Stimulated activated naive CD8-positive, alpha-beta T cell treated with anti-CD3 and anti-CD28 coated beads, Interleukin-15, Interleukin-2, amounts not matched to agents 100 ng/mL and 50 ng/mL, for 24 hours (primary cell): ENCODE data around the gene EDN3.

Source experiments
- H3K27ac Mint-ChIP-seq: one replicate; pipeline ENCODE4 v1.8.0; 2021; ENCODE audit warnings: mild to moderate bottlenecking, mixed read lengths
- H3K27me3 Mint-ChIP-seq: one replicate; pipeline ENCODE4 v1.8.0; 2021; ENCODE audit warnings: mixed read lengths
- H3K36me3 Mint-ChIP-seq: one replicate; pipeline ENCODE4 v1.8.0; 2021; ENCODE audit warnings: low read depth, mixed read lengths
- H3K4me1 Mint-ChIP-seq: one replicate; pipeline ENCODE4 v1.8.0; 2021; ENCODE audit warnings: low read depth, mixed read lengths
- H3K4me3 Mint-ChIP-seq: one replicate; pipeline ENCODE4 v1.8.0; 2021; ENCODE audit warnings: mild to moderate bottlenecking, mixed read lengths
- H3K9me3 Mint-ChIP-seq: one replicate; pipeline ENCODE4 v1.8.0; 2021; ENCODE audit warnings: mixed read lengths

The EDN3 gene

GRCh38 chr20:59291740-59292383 lies 8.5 kb upstream of the EDN3 start:
- Mint-ChIP-seq H3K36me3 (no peaks in the 10 kb centered on the region), H3K9me3 (no peaks in the 10 kb centered on the region), H3K4me3 (no peak overlapping the region), H3K4me1 (no peaks in the 10 kb centered on the region), H3K27ac (no peak overlapping the region), H3K27me3 (peaks cover 9% of the 10 kb centered on the region)

- no peaks in the 10 kb centered on the region for H3K36me3 Mint-ChIP-seq
- no peaks in the 10 kb centered on the region for H3K9me3 Mint-ChIP-seq
- H3K27me3 Mint-ChIP-seq, result peaks cover 34% of the 10 kb centered on the region
- no peak overlapping the region for H3K4me3 Mint-ChIP-seq
- no peak overlapping the region for H3K27ac Mint-ChIP-seq
- no peaks in the 10 kb centered on the region for H3K4me1 Mint-ChIP-seq
These were observed 4.9 kb upstream of the EDN3 start for GRCh38 chr20:59295531-59295930.

- H3K9me3 Mint-ChIP-seq, result no peaks in the 10 kb centered on the region
These were observed 2.7 kb upstream of the EDN3 start for GRCh38 chr20:59297686-59298085.

GRCh38 chr20:59299945-59300332 lies 472 bp upstream of the EDN3 start:
- Mint-ChIP-seq H3K27ac (no peak overlapping the region), H3K36me3 (no peaks in the 10 kb centered on the region), H3K9me3 (no peaks in the 10 kb centered on the region), H3K4me1 (no peaks in the 10 kb centered on the region), H3K27me3 (peaks cover 52% of the 10 kb centered on the region), H3K4me3 (no peak overlapping the region)

More at GRCh38 chr20:59297686-59298085, 2.7 kb upstream of the EDN3 start:
- no peak overlapping the region for H3K27ac Mint-ChIP-seq
- peaks cover 40% of the 10 kb centered on the region for H3K27me3 Mint-ChIP-seq
- H3K36me3 Mint-ChIP-seq, result no peaks in the 10 kb centered on the region
- H3K4me3 Mint-ChIP-seq, result no peak overlapping the region
- H3K4me1 Mint-ChIP-seq, result no peaks in the 10 kb centered on the region

- H3K27me3 Mint-ChIP-seq, result peaks cover 47% of the 10 kb centered on the region
- no peak overlapping the region for H3K27ac Mint-ChIP-seq
- no peaks in the 10 kb centered on the region for H3K4me1 Mint-ChIP-seq
- H3K4me3 Mint-ChIP-seq, result no peak overlapping the region
- H3K9me3 Mint-ChIP-seq, result no peaks in the 10 kb centered on the region
- no peaks in the 10 kb centered on the region for H3K36me3 Mint-ChIP-seq
These were observed 1.1 kb downstream of the EDN3 start for GRCh38 chr20:59301343-59302007.

GRCh38 chr20:59305908-59306655 lies 5.7 kb downstream of the EDN3 start:
- H3K27me3 Mint-ChIP-seq, result peaks cover 19% of the 10 kb centered on the region
- H3K27ac Mint-ChIP-seq, result no peak overlapping the region
- H3K9me3 Mint-ChIP-seq, result no peaks in the 10 kb centered on the region
- H3K36me3 Mint-ChIP-seq, result no peaks in the 10 kb centered on the region
- no peaks in the 10 kb centered on the region for H3K4me1 Mint-ChIP-seq
- H3K4me3 Mint-ChIP-seq, result no peak overlapping the region

- H3K4me1 Mint-ChIP-seq, result no peaks in the 10 kb centered on the region
- peaks cover 16% of the 10 kb centered on the region for H3K27me3 Mint-ChIP-seq
- H3K27ac Mint-ChIP-seq, result no peak overlapping the region
- no peaks in the 10 kb centered on the region for H3K36me3 Mint-ChIP-seq
- H3K4me3 Mint-ChIP-seq, result no peak overlapping the region
- H3K9me3 Mint-ChIP-seq, result no peaks in the 10 kb centered on the region
These were observed 6.9 kb downstream of the EDN3 start for GRCh38 chr20:59307270-59307669.

- Mint-ChIP-seq H3K36me3 (no peaks in the 10 kb centered on the region), H3K27ac (no peak overlapping the region), H3K27me3 (peaks cover 9% of the 10 kb centered on the region), H3K4me1 (no peaks in the 10 kb centered on the region), H3K4me3 (no peak overlapping the region), H3K9me3 (no peaks in the 10 kb centered on the region)
These were observed 8.2 kb downstream of the EDN3 start for GRCh38 chr20:59308493-59309201.

GRCh38 chr20:59309218-59309617 lies 8.8 kb downstream of the EDN3 start:
- H3K9me3 Mint-ChIP-seq, result no peaks in the 10 kb centered on the region
- peaks cover 6% of the 10 kb centered on the region for H3K27me3 Mint-ChIP-seq
- no peak overlapping the region for H3K4me3 Mint-ChIP-seq
- no peak overlapping the region for H3K27ac Mint-ChIP-seq
- no peaks in the 10 kb centered on the region for H3K4me1 Mint-ChIP-seq
- H3K36me3 Mint-ChIP-seq, result no peaks in the 10 kb centered on the region

GRCh38 chr20:59314997-59315396 lies 14.6 kb downstream of the EDN3 start:
- no peak overlapping the region for H3K27ac Mint-ChIP-seq
- H3K27me3 Mint-ChIP-seq, result no peaks in the 10 kb centered on the region
- no peaks in the 10 kb centered on the region for H3K36me3 Mint-ChIP-seq
- H3K9me3 Mint-ChIP-seq, result no peaks in the 10 kb centered on the region
- H3K4me3 Mint-ChIP-seq, result no peak overlapping the region
- no peaks in the 10 kb centered on the region for H3K4me1 Mint-ChIP-seq

- no peaks in the 10 kb centered on the region for H3K9me3 Mint-ChIP-seq
These were observed 16.7 kb downstream of the EDN3 start for GRCh38 chr20:59316911-59317731.

GRCh38 chr20:59318201-59318790 lies 17.9 kb downstream of the EDN3 start:
- Mint-ChIP-seq H3K27me3 (peaks cover 4% of the 10 kb centered on the region), H3K4me1 (no peaks in the 10 kb centered on the region), H3K9me3 (no peaks in the 10 kb centered on the region), H3K4me3 (no peak overlapping the region), H3K36me3 (no peaks in the 10 kb centered on the region), H3K27ac (no peak overlapping the region)

More at GRCh38 chr20:59316911-59317731, 16.7 kb downstream of the EDN3 start:
- Mint-ChIP-seq H3K4me3 (no peak overlapping the region), H3K4me1 (no peaks in the 10 kb centered on the region), H3K27ac (no peak overlapping the region), H3K27me3 (peaks cover 2% of the 10 kb centered on the region), H3K36me3 (no peaks in the 10 kb centered on the region)

- H3K4me1 Mint-ChIP-seq, result no peaks in the 10 kb centered on the region
- H3K9me3 Mint-ChIP-seq, result no peaks in the 10 kb centered on the region
These were observed 18.4 kb downstream of the EDN3 start for GRCh38 chr20:59318803-59319202.

GRCh38 chr20:59320426-59320825 lies 20.0 kb downstream of the EDN3 start:
- no peaks in the 10 kb centered on the region for H3K4me1 Mint-ChIP-seq
- no peak overlapping the region for H3K4me3 Mint-ChIP-seq
- H3K9me3 Mint-ChIP-seq, result no peaks in the 10 kb centered on the region
- no peaks in the 10 kb centered on the region for H3K36me3 Mint-ChIP-seq
- H3K27me3 Mint-ChIP-seq, result peaks cover 4% of the 10 kb centered on the region
- H3K27ac Mint-ChIP-seq, result no peak overlapping the region

More at GRCh38 chr20:59318803-59319202, 18.4 kb downstream of the EDN3 start:
- Mint-ChIP-seq H3K27me3 (peaks cover 4% of the 10 kb centered on the region), H3K4me3 (no peak overlapping the region), H3K36me3 (no peaks in the 10 kb centered on the region), H3K27ac (no peak overlapping the region)
